ENCODE measurements around the gene MALT1.
"Not testable (repeated sequence)": the region's sequence is repeated elsewhere in the genome, so short reads cannot be mapped to it uniquely, and the experiment has no call there.

MALT1 gene

GRCh38 chr18:58768293-58768974 lies 97.2 kb downstream of the MALT1 start:
- DNase-seq (ENCODE audit: low read depth in 2 of 2, low spot score in 1 of 2): peak in 1 of 2 donors; percentile 28

- no peak for DNase-seq (ENCODE audit: low read depth in 2 of 2, low spot score in 1 of 2)
These were observed 98.1 kb downstream of the MALT1 start for GRCh38 chr18:58769321-58769720.

- no peak for DNase-seq (ENCODE audit: low read depth in 2 of 2, low spot score in 1 of 2)
These were observed 99.3 kb downstream of the MALT1 start for GRCh38 chr18:58770601-58771000.

- no peak for DNase-seq (ENCODE audit: low read depth in 2 of 2, low spot score in 1 of 2)
These were observed 100.9 kb downstream of the MALT1 start for GRCh38 chr18:58772161-58772560.

- no peak for DNase-seq (ENCODE audit: low read depth in 2 of 2, low spot score in 1 of 2)
These were observed 104.8 kb downstream of the MALT1 start for GRCh38 chr18:58776084-58776483.

GRCh38 chr18:58776541-58776940 lies 105.3 kb downstream of the MALT1 start:
- DNase-seq (ENCODE audit: low read depth in 2 of 2, low spot score in 1 of 2): not testable (repeated sequence)

DNA sequence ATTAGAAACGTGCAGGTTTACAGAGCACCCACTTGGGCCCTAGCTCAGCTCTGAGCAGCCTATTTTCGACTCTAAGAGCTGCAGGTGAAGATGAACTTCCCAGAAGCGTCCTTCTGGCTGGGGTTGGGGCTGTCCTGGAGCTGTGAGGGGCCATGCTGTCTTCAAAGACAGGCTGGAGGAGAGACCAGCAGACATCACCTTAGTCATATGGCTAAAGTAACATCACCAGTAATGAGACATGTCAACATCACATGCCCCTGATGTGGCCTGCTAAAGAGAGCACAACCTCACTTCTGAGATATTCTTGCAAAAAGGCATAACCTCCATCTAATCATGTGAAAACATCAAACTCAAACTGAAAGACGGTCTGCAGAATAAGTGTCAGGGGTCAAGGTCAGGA lies 106.2 kb downstream of the MALT1 start:
- DNase-seq (ENCODE audit: low read depth in 2 of 2, low spot score in 1 of 2): no peak

DNA sequence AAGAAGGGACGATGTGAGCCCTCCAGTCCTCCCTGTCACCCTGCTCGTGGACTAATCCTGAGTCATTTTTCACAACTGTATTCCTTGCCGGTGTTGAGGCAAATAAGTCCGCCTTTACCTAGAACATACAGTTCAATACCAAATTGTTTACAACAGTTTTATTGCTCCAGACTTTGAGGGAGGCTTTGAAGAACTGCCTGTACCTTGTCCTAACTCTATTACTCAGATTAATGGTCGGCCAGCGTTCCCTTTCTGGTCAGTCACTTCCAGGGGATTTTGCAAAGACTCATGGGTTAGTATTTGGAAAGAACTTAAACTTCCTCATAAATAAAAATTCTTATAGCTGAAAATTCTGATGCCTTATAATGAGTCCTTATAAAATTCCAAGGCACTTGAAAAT lies 108.3 kb downstream of the MALT1 start:
- no peak for DNase-seq (ENCODE audit: low read depth in 2 of 2, low spot score in 1 of 2)

GRCh38 chr18:58780045-58780444 lies 108.8 kb downstream of the MALT1 start:
- DNase-seq (ENCODE audit: low read depth in 2 of 2, low spot score in 1 of 2): no peak

GRCh38 chr18:58781627-58782194 lies 110.4 kb downstream of the MALT1 start:
- peak in 1 of 2 donors; percentile 39 for DNase-seq (ENCODE audit: low read depth in 2 of 2, low spot score in 1 of 2)

GRCh38 chr18:58784601-58785137 lies 113.4 kb downstream of the MALT1 start:
- DNase-seq (ENCODE audit: low read depth in 2 of 2, low spot score in 1 of 2): no peak

- DNase-seq (ENCODE audit: low read depth in 2 of 2, low spot score in 1 of 2): no peak
These were observed 114.0 kb downstream of the MALT1 start for GRCh38 chr18:58785171-58785805.

GRCh38 chr18:58785870-58786269 lies 114.6 kb downstream of the MALT1 start:
- no peak for DNase-seq (ENCODE audit: low read depth in 2 of 2, low spot score in 1 of 2)

DNA sequence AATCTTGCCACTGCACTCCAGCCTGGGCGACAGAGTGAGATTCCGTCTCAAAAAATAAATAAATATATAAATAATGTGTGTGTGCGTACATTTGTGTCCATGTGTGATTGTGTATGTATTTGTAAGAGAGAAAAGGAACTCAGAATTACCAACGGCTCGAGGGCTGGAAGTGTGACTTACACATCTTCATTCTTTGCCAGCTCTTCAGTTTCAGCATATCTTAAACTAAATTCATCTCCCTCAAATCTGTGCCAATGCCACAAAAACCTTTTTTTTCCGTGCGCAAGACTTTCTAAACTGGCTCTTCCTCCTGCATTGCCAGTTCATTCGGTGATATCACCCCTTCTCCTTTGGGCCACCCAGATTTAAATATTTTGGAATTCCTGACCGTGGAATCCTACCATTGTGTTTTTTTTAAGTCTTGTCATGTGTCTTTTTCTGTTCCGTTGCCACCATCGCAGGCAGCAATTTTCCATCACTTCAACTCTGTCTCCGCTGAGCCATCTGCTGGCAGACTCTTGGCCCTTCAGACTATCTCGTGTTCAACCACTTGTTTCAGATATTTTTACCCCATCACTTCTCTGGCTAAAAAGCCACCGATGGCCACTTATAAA lies 116.4 kb downstream of the MALT1 start:
- no peak for DNase-seq (ENCODE audit: low read depth in 2 of 2, low spot score in 1 of 2)

- no peak for DNase-seq (ENCODE audit: low read depth in 2 of 2, low spot score in 1 of 2)
These were observed 117.2 kb downstream of the MALT1 start for GRCh38 chr18:58788470-58788869.

- DNase-seq (ENCODE audit: low read depth in 2 of 2, low spot score in 1 of 2): no peak
These were observed 118.0 kb downstream of the MALT1 start for GRCh38 chr18:58788971-58789875.

GRCh38 chr18:58789876-58790240 lies 118.6 kb downstream of the MALT1 start:
- no peak for DNase-seq (ENCODE audit: low read depth in 2 of 2, low spot score in 1 of 2)

DNA sequence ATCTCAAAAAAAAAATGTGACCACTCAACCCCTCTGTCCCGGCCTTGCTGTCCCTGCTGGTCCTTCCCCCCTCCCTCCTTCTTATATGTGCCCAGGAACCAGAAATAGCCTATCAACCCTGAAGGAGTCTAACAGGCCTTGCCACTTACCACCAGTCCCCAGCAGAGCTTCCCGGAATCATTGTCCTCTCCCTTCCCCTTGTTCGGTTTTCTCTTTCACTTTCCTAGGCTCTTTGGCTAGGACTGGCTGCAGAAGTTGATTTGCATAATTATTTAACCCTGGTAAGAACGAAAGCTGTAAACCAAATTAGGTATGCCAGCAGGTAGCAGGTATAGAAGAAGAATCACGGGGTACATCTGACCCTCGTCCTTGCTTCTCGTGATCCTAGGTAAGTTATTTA lies 120.8 kb downstream of the MALT1 start:
- DNase-seq (ENCODE audit: low read depth in 2 of 2, low spot score in 1 of 2): no peak

DNA sequence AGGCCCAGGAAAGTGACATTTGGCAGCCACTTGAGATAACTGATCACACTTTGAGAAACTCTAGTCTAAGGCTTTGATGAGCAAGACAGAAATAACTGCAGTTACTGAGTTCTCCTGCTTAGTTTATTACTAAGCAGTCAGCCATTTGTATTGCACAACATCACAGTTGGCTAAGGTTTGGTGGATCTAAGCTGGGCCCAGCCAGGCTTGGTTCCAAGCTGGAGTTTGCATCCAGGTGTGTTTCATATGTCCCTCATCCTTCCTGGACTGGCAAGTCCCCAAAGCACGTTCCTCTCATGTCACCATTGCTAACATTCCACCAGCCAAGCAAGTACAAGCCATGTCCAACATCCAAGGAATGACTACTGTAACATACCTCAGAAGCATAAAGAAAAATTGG lies 122.1 kb downstream of the MALT1 start:
- no peak for DNase-seq (ENCODE audit: low read depth in 2 of 2, low spot score in 1 of 2)

DNA sequence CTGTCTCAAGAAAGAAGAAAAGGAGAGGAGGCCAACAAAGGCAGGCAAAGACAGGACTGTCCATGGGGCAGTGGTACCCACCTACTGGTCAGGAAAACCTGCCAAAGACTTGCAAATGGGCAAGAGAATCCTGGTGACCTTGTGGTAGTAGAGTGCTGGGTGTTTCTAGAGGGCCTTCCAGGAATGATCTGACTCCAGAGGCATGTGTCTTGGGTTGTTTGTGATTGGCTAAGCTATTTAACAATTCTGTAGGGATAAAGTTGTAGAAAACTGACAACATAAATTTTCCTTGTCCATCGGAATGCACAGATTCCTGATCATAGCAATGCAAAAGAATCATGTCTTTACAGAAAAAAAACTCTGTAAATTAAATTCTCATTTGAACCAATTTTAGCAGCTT lies 125.0 kb downstream of the MALT1 start:
- DNase-seq (ENCODE audit: low read depth in 2 of 2, low spot score in 1 of 2): no peak

GRCh38 chr18:58800582-58800981 lies 129.3 kb downstream of the MALT1 start:
- DNase-seq (ENCODE audit: low read depth in 2 of 2, low spot score in 1 of 2): no peak
